Inferior parietal cortex (tissue), 1 donor: ENCODE results near the gene ONECUT3.
"Not testable (repeated sequence)": the region's sequence is repeated elsewhere in the genome, so short reads cannot be mapped to it uniquely, and the experiment has no call there.

Experiments
- DNase-seq: peaks from one replicate; pipeline ENCODE4 v3.0.0-alpha.2; 2016; ENCODE audit errors: extremely low spot score

Gene ONECUT3

DNA sequence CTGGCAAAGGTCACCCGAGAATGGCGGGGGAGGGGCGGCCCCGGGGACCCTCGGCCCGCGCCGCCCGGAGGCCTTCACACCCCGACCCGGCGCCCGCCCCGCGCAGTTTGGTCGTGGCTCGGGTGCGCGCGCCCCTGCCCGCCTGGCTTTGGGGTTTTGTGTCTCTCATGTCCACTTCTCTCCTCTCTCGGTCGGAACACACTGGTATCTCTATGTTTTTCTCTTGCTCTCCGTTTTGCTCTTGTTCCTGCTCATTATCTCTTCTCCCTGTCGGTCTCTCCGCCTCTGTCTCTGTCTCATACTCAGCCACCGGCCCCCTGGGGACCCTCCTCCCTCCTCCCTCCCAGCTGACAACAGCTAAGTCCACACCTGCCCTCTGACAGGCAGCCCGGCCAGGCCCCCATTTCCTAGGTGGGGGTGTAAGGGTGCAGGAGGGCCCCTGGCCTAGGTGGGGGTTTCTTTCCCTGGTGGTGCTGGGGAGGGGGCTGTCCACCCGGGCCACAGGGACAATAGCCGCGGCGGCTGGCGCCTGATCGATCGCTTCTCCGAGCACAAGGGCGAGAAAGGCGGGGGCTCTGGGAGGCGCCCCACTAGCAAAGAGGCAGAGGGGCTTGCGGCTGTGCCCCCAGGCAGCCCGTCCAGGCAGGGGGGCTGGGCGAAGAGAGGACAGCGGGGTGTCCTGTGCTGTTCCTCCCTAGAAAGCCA lies 2.3 kb downstream of the ONECUT3 start:
- DNase-seq = no peak

DNA sequence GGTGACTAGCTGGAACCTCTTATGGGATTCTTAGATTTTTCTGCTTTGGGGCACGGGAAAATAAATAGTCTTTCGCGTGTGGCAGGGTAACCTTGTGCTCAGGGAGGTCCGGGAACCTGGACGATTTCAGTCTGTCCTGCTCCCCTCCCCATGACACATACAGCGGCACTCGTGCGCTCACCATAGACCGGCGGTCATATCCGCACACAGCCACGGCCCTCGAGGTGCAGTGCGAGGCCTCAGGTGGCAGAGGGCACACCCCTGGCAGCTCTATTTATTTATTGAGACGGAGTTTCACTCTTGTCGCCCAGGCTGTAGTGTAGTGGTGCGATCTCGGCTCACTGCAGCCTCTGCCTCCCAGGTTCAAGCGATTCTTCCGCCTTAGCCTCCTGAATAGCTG lies 3.0 kb downstream of the ONECUT3 start:
- DNase-seq = no peak

DNA sequence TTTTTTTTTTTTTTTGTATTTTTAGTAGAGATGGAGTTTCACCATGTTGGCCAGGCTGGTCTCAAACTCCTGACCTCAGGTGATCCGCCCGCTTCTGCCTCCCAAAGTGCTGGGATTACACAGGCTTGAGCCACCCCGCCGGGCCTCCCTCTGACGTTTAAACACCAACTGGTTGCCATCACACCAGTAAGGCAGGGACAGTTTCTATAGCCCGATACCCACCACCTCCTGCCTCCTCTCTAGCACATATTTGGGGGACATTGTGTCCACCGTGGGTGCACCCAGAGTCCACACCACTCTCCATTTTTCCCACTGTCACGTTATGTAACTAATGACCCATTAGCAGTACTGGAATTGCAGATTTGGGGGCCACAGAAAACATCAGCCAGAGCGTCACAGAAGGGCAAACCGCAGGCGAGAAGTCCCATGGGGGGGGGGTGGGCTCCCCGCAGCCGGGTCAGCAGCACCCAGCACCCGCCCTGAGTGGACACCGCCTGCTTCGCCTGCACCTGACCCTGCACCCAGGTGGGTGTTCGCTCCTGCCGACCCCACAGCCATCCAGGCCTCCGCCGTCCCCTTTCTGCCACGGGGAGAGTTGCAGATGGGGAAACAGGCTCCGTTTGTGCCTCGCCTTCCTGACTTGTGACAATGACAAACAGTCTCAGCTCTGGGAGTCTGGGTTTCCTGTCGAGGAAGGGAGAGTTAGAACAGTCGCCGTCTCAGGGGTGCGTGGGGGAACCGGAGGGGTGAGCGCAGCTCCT lies 3.6 kb downstream of the ONECUT3 start:
- no peak for DNase-seq

DNA sequence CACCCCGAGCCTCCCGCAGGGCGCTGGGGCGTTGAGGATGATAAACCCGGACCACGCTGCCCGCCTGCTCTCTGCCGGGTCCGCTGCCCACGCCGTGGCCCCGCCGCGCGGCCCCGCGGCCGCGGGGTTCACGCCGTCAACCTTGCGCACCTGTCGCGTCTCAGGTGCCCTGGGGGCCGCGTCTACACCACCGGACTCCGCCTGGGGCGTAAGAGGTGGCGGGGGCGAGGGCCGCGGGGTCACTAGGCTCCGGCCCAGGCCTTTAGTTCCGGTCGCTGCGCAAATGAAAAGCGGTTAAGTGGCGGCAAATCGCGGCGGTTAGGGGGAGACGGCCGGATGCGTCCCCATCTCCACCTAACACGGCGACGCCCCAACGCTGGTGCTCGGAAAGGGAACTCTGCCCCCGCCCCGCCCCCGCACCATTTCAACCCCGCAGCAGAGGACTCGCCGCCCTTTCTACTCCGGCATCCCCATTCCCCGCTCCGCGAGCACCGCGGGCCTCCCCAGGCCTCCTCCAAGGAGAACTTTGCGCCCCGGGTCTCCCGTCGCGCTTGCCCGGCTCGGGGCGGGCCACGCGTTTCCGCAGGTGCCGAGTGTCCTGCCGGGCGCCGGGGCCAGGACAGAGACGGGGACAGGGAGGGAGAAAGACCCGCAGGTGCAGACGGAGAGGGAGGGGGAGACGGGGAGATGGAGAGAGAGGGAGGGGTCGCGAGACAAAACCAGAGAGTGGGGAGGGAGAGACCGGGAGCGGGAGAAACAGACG lies 4.3 kb downstream of the ONECUT3 start:
- no peak for DNase-seq

DNA sequence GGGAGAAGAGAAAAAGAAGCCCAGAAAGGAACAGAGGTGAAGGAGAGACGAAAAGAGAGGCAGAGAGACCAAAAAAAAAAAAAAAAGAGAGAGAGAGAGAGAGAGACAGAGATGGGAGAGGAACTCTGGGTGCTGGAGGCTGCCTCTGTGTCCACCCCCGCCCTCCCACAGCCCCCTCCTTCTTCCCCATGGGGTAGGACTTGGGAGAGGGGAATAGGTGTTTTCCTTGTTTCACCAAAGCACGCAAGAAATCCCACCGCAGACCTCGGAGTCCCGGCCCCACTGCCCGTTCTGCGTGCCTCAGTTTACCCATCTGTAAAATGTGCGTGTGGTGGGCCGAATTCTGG lies 4.9 kb downstream of the ONECUT3 start:
- no peak for DNase-seq

DNA sequence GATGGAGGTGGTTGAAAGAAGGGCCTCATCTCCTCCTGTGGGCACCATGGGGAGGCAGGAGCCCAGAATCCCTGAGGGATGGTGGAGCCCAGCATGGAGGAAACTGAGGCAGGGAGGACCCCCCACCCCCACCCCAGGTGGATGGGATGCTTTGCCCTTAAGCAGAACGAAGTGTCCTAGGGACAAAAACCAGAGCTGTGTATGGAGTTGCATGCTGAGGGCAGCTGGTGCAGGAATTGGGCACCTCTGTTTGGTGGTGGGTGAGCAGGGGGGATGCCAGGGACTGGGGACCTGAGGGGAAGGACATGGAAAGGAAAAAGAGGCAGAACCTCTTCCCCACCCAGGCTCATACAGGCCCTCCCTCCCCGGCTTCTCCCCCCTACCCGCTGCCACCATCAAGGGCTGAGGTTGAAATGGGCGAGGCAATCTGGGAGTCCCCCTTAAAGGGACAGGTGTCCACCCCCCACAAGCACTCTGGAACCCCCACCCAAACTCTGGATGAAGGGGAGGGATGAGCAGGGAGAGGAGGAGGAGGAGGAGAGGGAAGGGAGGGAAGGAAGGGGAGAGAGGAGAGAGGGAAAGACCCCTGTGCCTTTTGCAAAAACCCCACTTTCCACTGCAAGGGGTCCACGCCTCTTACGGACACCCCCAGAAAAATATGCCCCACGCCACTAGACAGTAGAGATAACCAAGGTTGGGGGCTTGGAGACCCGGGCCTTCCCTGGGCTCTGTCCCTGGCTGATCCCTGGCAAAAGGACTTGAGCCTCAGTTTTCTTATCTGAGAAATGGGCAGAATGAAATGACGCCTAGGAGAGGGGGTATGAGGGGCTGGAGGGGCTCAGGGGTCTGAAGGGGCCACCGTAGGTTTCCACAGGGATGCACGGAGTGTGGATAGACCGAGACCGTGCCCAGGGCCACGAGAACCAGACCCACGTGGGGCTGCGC lies 5.9 kb downstream of the ONECUT3 start:
- no peak for DNase-seq

DNA sequence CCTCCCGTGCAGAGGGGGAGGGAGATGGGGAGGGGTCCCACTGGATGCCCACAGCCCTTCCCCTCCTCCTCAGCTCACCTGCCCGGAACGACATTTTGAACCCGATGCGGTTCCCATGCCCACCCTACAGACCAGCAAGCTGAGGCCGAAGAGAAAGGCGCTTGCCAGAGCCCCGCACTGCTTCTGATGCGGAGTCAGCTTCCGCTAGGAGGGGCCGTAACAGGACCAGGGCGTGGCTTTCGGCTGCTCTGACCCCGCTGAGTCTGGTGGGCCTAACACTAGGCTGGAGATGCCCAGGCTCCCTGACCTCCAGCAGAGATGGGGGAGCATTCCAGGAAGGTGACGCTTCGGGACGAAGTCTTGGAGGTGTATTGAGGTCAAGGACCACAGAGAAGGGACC lies 6.7 kb downstream of the ONECUT3 start:
- no peak for DNase-seq

DNA sequence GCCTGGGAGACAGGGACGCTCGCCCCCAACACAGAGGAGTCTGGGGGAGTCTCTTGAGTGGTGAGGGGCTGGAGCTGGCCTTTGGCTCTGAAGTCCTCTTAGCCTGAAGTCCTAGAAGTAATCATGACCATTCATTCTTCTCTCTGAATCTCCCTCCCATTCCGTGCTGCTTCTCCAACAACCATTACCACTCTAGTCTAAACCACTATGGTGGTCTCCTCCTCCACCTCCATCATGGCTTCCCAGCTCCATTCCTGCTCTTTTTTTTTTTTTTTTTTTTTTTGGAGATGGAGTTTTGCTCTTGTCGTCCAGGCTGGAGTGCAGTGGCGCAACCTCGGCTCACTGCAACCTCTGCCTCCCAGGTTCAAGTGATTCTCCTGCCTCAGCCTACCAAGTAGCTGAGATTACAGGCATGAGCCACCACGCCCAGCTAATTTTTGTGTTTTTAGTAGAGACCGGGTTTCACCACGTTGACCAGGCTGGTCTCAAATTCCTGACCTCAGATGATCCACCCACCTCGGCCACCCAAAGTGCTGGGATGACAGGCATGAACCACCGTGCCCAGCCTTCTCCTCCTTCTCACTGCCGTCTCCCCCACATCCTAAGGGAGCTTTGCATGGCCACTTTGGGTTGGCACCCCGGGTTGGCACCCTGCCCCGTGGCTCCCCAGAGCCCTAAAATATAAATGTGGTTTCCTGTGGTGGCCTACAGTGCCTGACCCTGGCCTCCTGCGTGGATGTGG lies 7.7 kb downstream of the ONECUT3 start:
- not testable (repeated sequence) for DNase-seq

DNA sequence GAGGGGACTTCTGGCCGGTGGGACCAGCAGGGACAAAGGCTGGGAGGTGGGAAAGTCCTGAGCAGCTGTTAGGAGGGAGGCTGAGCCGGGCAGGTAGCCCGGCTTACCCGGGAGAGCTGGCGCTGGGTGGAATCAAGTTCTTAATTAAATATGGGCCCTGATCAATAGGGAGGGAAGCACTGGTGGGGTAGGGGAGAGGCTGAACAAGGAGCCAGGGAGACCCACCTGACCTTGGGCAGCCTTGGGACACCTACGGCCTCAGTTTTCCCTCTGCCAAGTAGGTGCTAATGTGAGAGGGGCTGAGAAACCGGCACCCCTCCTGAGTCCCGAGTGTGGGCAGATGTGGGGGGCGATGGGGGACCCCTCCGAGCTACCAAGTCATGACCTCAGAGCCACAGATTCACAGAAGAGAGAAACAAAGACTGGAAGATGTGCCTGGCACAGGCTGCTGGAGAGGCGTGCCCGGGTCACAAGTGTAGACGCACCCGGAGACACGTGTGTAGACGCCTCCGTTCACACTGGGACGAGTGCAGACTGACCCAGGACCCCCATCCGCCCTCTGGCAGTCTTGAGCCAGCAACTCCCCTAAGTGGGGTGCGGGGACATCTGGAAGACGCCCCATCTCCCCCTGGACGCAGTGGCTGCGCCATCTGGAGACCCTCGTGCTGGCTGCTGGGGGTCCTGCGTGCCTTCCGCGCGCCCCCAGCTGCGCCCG lies 8.4 kb downstream of the ONECUT3 start:
- DNase-seq = no peak

DNA sequence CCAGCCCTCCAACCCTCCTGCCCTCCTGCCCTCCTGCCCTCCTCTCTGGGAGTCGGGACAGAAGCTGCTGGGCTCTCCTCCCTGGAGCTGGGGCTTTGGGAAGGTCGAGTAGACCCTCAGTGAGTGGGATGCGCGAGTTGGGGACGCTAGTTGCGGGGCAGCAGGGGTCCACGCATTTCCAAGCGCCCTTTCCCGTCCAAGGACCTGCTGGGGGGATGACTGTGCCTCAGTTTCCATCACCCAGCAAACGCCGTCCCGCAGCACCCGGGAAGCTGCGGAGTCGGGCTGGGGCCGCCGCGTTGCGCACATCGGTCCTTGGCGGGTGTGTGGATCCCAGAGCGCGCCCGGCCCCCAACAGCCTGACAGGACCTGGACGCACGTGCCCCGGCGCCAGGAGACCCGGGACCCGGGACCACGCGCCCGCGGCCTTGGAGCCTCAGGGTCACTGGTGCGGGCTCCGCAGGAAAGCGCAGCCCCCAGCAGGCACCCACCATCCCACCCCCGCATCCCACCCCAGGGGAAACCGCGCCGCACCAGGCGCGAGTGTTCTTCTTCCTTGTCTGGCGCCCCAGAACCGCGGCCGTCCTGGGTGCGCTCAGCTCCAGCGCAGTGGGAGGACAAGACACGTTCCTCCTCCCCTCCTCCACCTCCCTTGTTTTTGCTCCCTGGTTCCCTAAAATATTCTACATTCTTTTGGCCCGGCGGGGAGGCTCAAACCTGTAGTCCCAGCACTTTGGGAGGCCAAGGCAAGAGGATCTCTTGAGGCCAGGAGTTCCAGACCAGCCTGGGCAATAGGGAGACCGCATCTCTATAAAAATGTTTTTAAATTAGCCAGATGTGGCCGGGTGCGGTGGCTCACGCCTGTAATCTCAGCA lies 9.2 kb downstream of the ONECUT3 start:
- no peak for DNase-seq

DNA sequence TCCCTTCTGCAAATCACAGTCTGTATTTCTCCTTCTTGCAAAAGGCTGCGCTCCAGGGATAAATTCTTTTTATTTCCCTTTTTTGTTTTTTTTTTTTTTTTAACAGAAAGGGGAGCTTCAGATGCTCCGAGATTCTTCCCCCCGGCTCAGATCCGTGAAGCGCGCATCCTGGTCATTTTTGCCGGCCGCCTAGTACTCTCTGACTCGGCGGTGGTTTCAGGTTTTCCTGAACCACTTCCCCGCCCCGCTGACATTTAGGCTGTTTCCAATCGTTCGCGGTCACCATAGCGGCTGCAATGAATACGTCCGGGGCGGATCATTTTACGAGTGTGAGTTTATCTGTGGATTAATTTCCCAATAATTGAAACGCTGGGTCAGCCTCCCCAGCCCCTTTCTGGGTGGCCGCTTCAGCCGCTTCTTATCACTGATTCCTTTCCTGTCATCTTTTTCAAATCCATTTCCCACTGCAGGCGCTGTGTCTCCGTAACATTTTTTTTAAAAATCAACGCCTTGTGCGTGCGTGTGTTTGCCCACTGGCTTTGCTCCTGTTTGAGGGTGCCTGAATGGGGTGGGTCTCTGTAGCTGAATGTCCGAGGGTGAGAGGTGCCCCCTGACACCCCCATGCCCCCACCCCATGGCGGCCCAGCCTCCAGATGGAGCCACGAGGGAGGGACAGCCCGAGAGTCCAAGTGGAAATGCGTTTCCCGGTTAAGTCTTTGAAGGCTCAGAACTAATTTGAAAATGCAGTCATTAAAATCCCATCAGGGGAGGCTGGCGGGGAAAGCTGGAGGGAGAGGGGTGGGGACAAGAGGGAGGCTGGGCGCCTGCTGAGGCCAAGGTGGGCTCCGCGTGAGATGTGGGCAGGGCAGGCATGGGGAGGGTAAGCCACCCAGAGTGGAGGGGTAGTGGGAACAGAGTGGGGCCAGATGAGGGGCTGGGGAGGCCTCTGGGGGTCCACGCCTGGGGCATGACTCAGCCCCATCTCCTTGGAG lies 10.6 kb downstream of the ONECUT3 start:
- DNase-seq = no peak

DNA sequence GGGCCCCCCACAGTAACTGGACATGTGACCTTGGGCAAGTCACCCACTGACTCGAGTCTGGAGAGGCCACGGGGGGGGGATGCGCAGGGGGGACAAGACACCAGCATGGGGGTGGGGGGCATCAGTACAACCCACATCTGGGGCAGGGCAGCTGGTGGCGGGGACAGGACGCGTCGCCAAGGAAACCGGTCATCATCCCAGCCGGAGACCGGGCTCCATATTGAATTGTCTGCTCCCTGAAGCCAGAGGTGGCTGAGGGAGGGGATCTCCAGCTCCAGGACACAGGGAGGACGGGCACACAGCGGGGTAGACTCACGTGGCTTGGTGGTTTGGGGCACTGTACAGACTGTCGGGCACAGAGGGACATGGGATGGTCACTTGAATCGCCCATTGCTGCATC lies 11.4 kb downstream of the ONECUT3 start:
- DNase-seq = no peak

DNA sequence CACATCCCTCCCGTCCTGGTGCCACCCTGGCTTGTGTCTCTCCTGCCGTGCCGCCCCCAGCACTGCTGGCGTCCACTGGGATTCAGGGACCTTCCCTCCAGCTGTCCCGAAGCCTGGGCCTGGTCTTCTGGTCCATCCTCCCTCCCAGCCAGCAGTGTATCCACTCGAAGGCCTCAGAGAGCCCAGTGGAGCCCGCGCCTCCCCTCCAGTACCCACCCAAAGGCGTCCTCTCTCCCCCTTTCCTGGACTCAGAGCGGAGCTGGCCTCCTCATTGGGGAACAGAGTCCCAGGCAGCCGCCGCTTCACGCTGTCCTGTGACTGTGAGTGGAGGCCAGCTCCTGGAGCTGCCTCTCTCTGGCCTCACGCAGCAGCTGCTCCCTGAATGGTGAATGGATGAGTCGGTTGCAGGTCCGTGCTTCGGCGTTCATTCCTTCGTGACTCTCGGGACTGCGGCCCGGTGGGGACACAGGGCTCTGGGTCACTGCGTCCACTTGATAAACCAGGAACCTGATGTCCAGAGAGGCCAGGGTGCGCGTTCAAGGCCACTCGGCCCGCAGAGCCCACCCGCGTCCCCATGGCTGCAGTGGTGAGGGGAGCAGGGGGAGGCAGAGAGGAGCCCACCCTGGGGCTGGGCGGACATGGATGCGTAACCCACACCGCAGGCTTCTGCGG lies 12.1 kb downstream of the ONECUT3 start:
- DNase-seq = no peak

DNA sequence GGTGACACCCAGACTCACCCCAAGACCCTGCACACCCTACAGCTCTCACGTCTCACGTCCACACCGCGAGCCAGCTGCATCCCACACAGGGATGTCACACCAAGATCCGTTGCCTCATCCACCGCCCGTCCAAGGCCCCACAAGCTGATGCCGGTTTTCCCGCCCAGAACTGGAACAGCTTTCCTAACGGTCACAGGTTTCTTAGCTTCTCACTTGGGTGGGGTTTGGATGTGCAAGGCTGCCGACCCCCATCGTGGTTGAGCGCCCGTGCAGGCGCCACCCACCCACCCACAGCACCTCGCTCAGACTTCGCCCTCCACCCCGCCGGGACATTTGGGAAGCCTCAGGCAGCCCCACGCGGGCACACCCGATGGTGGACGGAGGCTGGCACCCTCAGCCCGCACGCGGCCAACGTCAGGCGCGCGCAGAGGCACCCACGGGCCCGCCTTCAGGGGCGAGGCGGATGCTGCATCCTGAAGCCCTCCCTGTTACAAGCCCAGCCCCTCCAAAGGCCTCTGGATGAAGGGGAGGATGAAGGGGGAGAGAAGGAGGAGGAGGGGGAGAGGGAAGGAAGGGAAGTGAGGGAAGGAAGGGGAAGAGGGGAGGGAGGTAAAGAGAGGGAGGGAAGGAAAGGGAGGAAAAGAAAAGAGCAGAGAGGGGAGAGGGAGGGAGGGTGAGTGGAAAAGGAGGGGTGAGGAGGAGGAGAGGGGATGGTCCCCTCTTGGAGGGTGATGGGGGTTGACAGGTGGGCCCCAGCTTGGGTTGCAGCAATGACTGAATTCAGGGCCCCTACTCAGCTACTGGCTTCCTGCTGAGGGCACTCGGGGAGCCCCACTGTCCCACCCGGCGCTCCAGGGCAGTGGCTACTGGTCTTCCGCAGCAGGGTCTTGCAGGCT lies 12.8 kb downstream of the ONECUT3 start:
- DNase-seq = no peak

DNA sequence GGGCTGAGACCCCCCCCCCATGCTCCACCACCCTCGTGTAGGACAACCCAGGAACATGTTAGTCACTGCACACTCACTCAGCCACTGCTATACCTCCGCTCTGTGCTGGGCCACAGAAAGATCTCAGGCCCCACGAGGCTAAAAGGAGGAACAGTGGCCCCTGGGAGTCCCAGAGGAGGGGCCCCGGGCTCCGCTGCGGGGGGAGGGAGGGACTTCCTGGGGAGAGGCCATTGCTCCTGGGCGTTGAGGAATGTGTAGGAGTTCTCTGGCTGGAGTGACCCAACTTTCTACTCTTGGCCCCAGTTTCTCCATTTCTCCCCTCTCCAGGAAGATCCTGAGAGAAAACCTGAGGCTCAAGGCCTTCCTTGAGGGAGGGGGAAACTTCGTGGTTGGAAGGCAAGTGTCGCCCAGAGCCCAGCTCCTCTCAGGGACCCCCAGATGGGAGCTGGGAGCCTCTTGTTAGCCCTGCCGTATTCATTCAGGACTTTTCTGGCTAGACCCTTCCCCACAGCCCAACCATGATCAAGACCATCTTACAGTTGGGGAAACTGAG lies 13.6 kb downstream of the ONECUT3 start:
- DNase-seq = no peak

DNA sequence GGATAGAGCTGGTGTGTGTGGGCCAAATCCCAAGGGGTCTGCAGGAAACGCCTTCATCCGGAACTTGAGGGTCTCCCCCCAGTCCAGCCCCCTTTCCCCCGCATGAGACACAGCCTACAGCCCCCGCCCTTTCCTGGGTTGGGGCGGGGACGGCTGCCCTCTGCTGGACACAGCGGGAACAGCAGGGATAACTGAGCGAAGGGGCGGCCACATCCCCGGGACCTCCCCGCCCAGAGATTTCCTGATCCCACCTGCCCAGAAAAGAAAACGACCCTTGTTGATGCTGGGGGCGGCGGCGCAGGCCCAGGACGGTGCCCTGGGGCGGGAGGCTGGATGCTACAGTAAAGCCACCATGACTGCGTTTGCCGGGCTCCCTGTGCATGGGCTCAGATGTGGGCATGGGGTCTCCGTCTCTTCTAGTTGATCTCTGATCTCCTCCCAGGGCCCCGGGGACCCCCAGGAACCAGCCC lies 14.2 kb downstream of the ONECUT3 start:
- peak; percentile 9 for DNase-seq
